Lung (tissue), 12 donors: Measurements from ENCODE around the gene TMPRSS2. TPM values are rescaled to one million over a fixed set of nuclear protein-coding genes. Genes with fewer than 3 reads are reported as not detected.

Source experiments
- ATAC-seq: fragments of 200-7000 bp; cut with Tn5 transposase; one replicate; pipeline ENCODE4 v1.9.1; 2020; ENCODE audit warnings: moderate number of reproducible peaks; ENCODE audit not compliant: insufficient read depth, low FRiP score
- DNase-seq, 3 donors: peaks; one replicate each; pipeline ENCODE4 v3.0.0-alpha.2; 2013 to 2017
- H3K27ac ChIP-seq, 2 donors: one replicate each; pipeline ENCODE4 v1.5.1; 2013; ENCODE audit warnings: mild to moderate bottlenecking in 2 of 2, moderate library complexity in 2 of 2, control low read depth in 1 of 2, inconsistent platforms in 1 of 2, low read depth in 1 of 2, low read length in 1 of 2
- H3K27me3 ChIP-seq, 3 donors: one replicate each; pipeline ENCODE4 v1.5.1; 2013; ENCODE audit warnings: low read length in 2 of 3; ENCODE audit not compliant: control insufficient read depth in 3 of 3, insufficient read depth in 3 of 3
- H3K36me3 ChIP-seq, 4 donors: one replicate each; pipeline ENCODE4 v1.5.1; 2013; ENCODE audit warnings: low read length in 4 of 4, mild to moderate bottlenecking in 1 of 4, moderate library complexity in 1 of 4; ENCODE audit not compliant: control insufficient read depth in 4 of 4, insufficient read depth in 4 of 4
- H3K4me1 ChIP-seq, 5 donors: one replicate each; pipeline ENCODE4 v1.5.1; 2013; ENCODE audit warnings: low read length in 5 of 5, mild to moderate bottlenecking in 2 of 5, moderate library complexity in 1 of 5; ENCODE audit not compliant: control insufficient read depth in 5 of 5, insufficient read depth in 5 of 5
- H3K4me3 ChIP-seq: one replicate; pipeline ENCODE4 v1.5.1; 2013; ENCODE audit warnings: mild to moderate bottlenecking, control low read depth, moderate library complexity
- H3K9ac ChIP-seq, 2 donors: one replicate each; pipeline ENCODE4 v1.5.1; 2013; ENCODE audit warnings: low read length in 2 of 2, control low read depth in 1 of 2; ENCODE audit not compliant: insufficient read depth in 1 of 2
- H3K9me3 ChIP-seq, 4 donors: one replicate each; pipeline ENCODE4 v1.5.1; 2013; ENCODE audit warnings: low read length in 3 of 4, mild to moderate bottlenecking in 1 of 4, moderate library complexity in 1 of 4; ENCODE audit not compliant: control insufficient read depth in 4 of 4, insufficient read depth in 3 of 4
- CTCF ChIP-seq: IDR thresholded peaks from 2 replicates; pipeline ENCODE4 v1.5.1; 2012; ENCODE audit warnings: mild to moderate bottlenecking; ENCODE audit errors: control extremely low read depth, extremely low read depth
- WGBS, 2 donors: extraction: QIAGEN DNeasy Blood & Tissue Kit; methylation state at CpG; one replicate each; pipeline ENCODE4 v1.1.7; 2013; 5-methylcytosine and 5-hydroxymethylcytosine counted together
- polyA plus RNA-seq, 2 donors: library from polyadenylated mRNA; stranded (reverse); fragments of 200-250 nt; gene quantifications; one replicate each; pipeline ENCODE4 v1.2.1, GENCODE V29; 2013
- total RNA-seq, 2 donors: library from RNA; depleted of rRNA in 1 of 2; stranded (reverse); fragments of >200 nt in 1 of 2; gene quantifications; one replicate each; pipeline ENCODE4 v1.2.1, GENCODE V29; 2014 to 2021
- donor health status: control.
- donor health status: control.
- donor health status: Bipolar disorder and iron deficiency.
- donor health status: healthy.
- donor health status: DM: yes; HTN: yes; CAD: no.

The TMPRSS2 gene
- total and polyA plus RNA-seq, 4 donors: 46.2 to 130 (median 72.2) TPM

GRCh38 chr21:41504030-41504429 is 3.9 kb downstream of the TMPRSS2 start:
- peaks cover 0 to 2% (median 0%) of the 10 kb centered on the region in 4 donors for H3K9me3 ChIP-seq
- no peaks in the 10 kb centered on the region for H3K36me3 ChIP-seq
- H3K27ac ChIP-seq: peak overlapping the region in 1 of 2 donors; percentile 16
- H3K4me1 ChIP-seq: peaks cover 0 to 9% (median 2%) of the 10 kb centered on the region in 5 donors
- no peak overlapping the region for H3K9ac ChIP-seq
- ATAC-seq (no peak), DNase-seq (no peak)
- H3K27me3 ChIP-seq: peaks cover 6 to 40% (median 24%) of the 10 kb centered on the region in 3 donors
- no peak for TF ChIP-seq CTCF
- H3K4me3 ChIP-seq: no peak overlapping the region
- WGBS, 2 donors: 41 to 50% methylated on average over 5 of the region's 5 CpGs

GRCh38 chr21:41503331-41503730 is 4.6 kb downstream of the TMPRSS2 start:
- H3K4me1 ChIP-seq: peaks cover 0 to 9% (median 5%) of the 10 kb centered on the region in 5 donors
- H3K27ac ChIP-seq: no peak overlapping the region
- no peak for TF ChIP-seq CTCF
- H3K36me3 ChIP-seq: no peaks in the 10 kb centered on the region
- WGBS, 2 donors: 73 to 91% methylated on average over 4 of the region's 4 CpGs
- DNase-seq (no peak), ATAC-seq (no peak)
- no peak overlapping the region for H3K9ac ChIP-seq
- H3K4me3 ChIP-seq: no peak overlapping the region
- H3K9me3 ChIP-seq: peaks cover 0 to 2% (median 0%) of the 10 kb centered on the region in 4 donors
- H3K27me3 ChIP-seq: peaks cover 6 to 34% (median 18%) of the 10 kb centered on the region in 3 donors

- Histone ChIP-seq H3K9me3 (peaks cover 0 to 2% (median 0%) of the 10 kb centered on the region in 4 donors), H3K9ac (no peak overlapping the region), H3K4me3 (no peak overlapping the region), H3K27ac (peak overlapping the region in 1 of 2 donors; percentile 10), H3K27me3 (peaks cover 0 to 28% (median 17%) of the 10 kb centered on the region in 3 donors), H3K36me3 (no peaks in the 10 kb centered on the region), H3K4me1 (peaks cover 0 to 9% (median 5%) of the 10 kb centered on the region in 5 donors)
- ATAC-seq (no peak), DNase-seq (no peak)
- 79 to 86% methylated on average over 7 of the region's 7 CpGs for WGBS, 2 donors
- TF ChIP-seq CTCF: no peak
Observed at GRCh38 chr21:41501919-41502318, 6.0 kb downstream of the TMPRSS2 start.

- Histone ChIP-seq H3K4me3 (no peak overlapping the region), H3K27ac (peak overlapping the region in 1 of 2 donors; percentile 49), H3K36me3 (no peaks in the 10 kb centered on the region), H3K9me3 (peaks cover 0 to 2% (median 0%) of the 10 kb centered on the region in 4 donors), H3K9ac (no peak overlapping the region), H3K27me3 (peaks cover 0 to 19% (median 8%) of the 10 kb centered on the region in 3 donors), H3K4me1 (peaks cover 0 to 9% (median 5%) of the 10 kb centered on the region in 5 donors)
- no peak for TF ChIP-seq CTCF
- WGBS, 2 donors: 47 to 63% methylated on average over 9 of the region's 9 CpGs
- no peak for DNase-seq
- no peak for ATAC-seq
Observed at GRCh38 chr21:41500931-41501381, 7.0 kb downstream of the TMPRSS2 start.
